Middle frontal gyrus (tissue), 1 donor: ENCODE measurements around the gene PELI2.

Source experiments
- DNase-seq: peaks from one replicate; pipeline ENCODE4 v3.0.0-alpha.2; 2015; ENCODE audit warnings: low spot score; ENCODE audit errors: extremely low spot score

PELI2 gene

GRCh38 chr14:56202256-56202655 is 84.0 kb downstream of the PELI2 start:
- DNase-seq: no peak

- no peak for DNase-seq
These were observed 87.7 kb downstream of the PELI2 start for GRCh38 chr14:56205881-56206280.

- no peak for DNase-seq
These were observed 88.4 kb downstream of the PELI2 start for GRCh38 chr14:56206596-56206995.

- DNase-seq: no peak
These were observed 89.5 kb downstream of the PELI2 start for GRCh38 chr14:56207626-56208292.

- DNase-seq: no peak
These were observed 90.3 kb downstream of the PELI2 start for GRCh38 chr14:56208520-56208919.

- DNase-seq: no peak
These were observed 92.4 kb downstream of the PELI2 start for GRCh38 chr14:56210571-56210970.

GRCh38 chr14:56211084-56211483 is 92.9 kb downstream of the PELI2 start:
- no peak for DNase-seq

- DNase-seq: no peak
These were observed 93.6 kb downstream of the PELI2 start for GRCh38 chr14:56211844-56212243.

GRCh38 chr14:56212521-56212920 is 94.3 kb downstream of the PELI2 start:
- DNase-seq: no peak

- no peak for DNase-seq
These were observed 95.1 kb downstream of the PELI2 start for GRCh38 chr14:56213306-56213705.

- no peak for DNase-seq
These were observed 97.0 kb downstream of the PELI2 start for GRCh38 chr14:56215180-56215579.

- peak; percentile 24 for DNase-seq
These were observed 98.6 kb downstream of the PELI2 start for GRCh38 chr14:56216626-56217379.

GRCh38 chr14:56217380-56218045 is 99.3 kb downstream of the PELI2 start:
- no peak for DNase-seq

GRCh38 chr14:56219666-56220413 is 101.6 kb downstream of the PELI2 start:
- no peak for DNase-seq

GRCh38 chr14:56221382-56222128 is 103.3 kb downstream of the PELI2 start:
- no peak for DNase-seq

GRCh38 chr14:56224229-56224628 is 106.0 kb downstream of the PELI2 start:
- no peak for DNase-seq

- no peak for DNase-seq
These were observed 106.8 kb downstream of the PELI2 start for GRCh38 chr14:56224691-56225681.

- DNase-seq: no peak
These were observed 117.2 kb downstream of the PELI2 start for GRCh38 chr14:56235388-56235787.

- DNase-seq: no peak
These were observed 119.2 kb downstream of the PELI2 start for GRCh38 chr14:56237398-56237797.

GRCh38 chr14:56241461-56241860 is 123.2 kb downstream of the PELI2 start:
- no peak for DNase-seq
